Choroid plexus epithelial cell (primary cell): Measurements from ENCODE around the gene UGT2B11.
"Not testable (repeated sequence)": the region's sequence is repeated elsewhere in the genome, so short reads cannot be mapped to it uniquely, and the experiment has no call there.

Experiments used
- DNase-seq: peaks from one replicate; pipeline ENCODE4 v3.0.0-alpha.2; 2010; ENCODE audit warnings: low read depth
- H3K4me3 ChIP-seq: 2 replicates; pipeline ENCODE4 v1.5.1; 2011; ENCODE audit warnings: low read depth, mild to moderate bottlenecking, control low read depth, low read length, moderate library complexity
- CTCF ChIP-seq: conservative IDR thresholded peaks from 2 replicates; pipeline ENCODE4 v1.5.1; 2011; ENCODE audit warnings: low read depth, mild to moderate bottlenecking, control low read depth, inconsistent platforms, low read length, moderate library complexity

UGT2B11 gene

DNA sequence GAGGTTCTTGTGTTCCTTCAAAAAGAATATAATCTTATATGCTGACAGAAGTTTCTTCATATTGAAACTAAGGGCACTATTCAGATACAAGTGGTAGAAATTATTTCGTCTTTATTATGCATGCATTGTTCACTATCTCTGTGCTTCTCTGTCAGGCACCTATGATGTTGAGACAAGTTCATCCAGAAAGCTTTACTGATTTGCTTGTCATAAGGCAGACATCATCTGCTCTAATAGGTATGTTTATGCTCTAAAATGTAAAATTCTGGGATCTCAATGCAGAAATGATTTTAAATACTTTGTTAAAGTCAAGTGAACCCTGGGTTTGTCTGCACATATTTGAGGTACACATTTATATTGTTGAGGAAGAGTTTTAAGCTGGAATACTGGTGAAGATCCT is 3.6 kb downstream of the UGT2B11 start:
- TF ChIP-seq CTCF, result no peak
- no peak overlapping the region for H3K4me3 ChIP-seq
- DNase-seq, result no peak

- H3K4me3 ChIP-seq, result not testable (repeated sequence)
- DNase-seq, result peak; percentile 0
Observed at GRCh38 chr4:69198506-69198905, 16.0 kb downstream of the UGT2B11 start.

DNA sequence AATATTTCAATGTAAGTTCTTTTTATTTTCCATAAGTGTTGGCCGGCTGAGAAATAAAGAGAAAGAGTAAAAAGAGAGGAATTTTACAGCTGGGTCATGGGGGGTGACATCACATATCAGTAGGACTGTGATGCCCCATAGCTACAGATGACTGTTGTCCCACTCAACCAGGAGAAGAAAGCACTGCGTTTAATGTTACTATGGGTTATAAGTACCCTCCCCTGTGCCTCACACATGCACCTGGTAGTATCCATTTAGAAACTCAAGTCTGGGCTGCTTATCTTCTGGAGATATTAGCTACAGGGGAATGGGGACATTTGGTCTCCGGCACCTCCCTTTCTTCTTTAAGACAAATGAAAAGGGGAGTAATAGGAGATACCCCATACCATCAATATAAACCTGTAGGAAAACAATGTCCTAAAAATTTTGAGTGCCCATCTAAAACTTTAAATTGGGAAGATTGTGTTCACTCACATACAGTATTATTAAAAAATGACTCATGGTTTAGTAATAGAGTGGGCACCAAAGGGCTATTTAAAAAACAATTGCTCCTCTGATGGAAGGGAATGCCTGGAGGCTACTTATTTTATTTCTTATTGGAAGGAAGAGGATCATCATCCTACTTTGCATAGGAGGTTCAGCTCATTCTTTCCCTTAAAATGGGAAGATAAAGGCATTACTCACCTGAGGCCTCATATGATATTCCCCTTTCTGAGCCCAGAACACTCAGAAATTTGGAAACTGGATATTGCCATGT is 18.2 kb downstream of the UGT2B11 start:
- DNase-seq, result no peak
- no peak for TF ChIP-seq CTCF

GRCh38 chr4:69194166-69194565 is 20.4 kb downstream of the UGT2B11 start:
- DNase-seq, result no peak

More for the DNA sequence above, 18.2 kb downstream of the UGT2B11 start:
- no peak overlapping the region for H3K4me3 ChIP-seq

GRCh38 chr4:69191905-69192304 is 22.6 kb downstream of the UGT2B11 start:
- DNase-seq, H3K4me3 ChIP-seq: not testable (repeated sequence)

More at GRCh38 chr4:69194166-69194565, 20.4 kb downstream of the UGT2B11 start:
- H3K4me3 ChIP-seq, result no peak overlapping the region
- TF ChIP-seq CTCF, result no peak

- DNase-seq, H3K4me3 ChIP-seq: not testable (repeated sequence)
Observed at GRCh38 chr4:69190621-69191020, 23.9 kb downstream of the UGT2B11 start.

DNA sequence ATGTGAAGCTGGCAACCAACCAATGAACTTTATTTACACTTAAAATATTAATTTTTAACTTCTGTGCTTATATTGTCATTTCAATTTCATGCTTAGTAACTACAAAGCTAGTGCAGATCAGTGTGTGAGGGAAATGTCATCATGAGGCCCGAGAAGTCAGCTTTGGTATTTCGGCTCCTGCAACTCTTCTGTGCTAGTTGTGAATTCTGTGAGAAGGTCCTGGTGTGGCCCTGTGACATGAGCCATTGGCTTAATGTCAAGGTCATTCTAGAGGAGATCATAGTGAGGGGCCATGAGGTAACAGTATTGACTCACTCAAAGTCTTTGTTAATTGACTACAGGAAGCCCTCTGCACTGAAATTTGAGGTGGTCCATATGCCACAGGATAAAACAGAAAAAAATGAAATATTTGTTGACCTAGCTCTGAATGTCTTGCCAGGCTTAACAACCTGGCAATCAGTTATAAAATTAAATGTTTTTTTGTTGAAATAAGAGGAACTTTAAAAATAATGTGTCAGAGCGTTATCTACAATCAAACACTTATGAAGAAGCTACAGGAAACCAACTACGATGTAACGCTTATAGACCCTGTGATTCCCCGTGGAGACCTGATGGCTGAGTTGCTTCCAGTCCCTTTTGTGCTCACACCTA is 32.9 kb downstream of the UGT2B11 start:
- H3K4me3 ChIP-seq, DNase-seq: not testable (repeated sequence)

DNA sequence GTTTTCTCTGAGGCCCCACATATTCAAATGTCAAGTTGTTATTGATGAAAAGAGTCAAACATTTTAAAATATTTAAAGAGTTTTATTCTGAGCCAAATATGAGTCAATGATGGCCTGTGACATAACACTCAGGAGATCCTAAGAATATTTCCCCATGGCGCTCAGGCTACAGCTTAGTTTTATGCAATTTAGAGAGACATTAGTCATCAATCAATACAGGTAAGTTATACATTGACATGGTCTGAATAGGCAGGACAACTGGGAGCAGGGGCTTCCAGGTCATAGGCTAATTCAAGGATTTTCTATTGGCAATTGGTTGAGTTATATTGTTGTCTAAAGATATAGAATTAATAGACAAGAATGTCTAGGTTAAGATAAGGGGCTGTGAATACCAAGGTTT is 34.7 kb downstream of the UGT2B11 start:
- not testable (repeated sequence) for DNase-seq

GRCh38 chr4:69178751-69179205 is 35.8 kb downstream of the UGT2B11 start:
- DNase-seq, H3K4me3 ChIP-seq: not testable (repeated sequence)

More for the DNA sequence above, 34.7 kb downstream of the UGT2B11 start:
- not testable (repeated sequence) for H3K4me3 ChIP-seq

- DNase-seq, result peak; percentile 57
- H3K4me3 ChIP-seq, result not testable (repeated sequence)
- TF ChIP-seq CTCF, result peak; percentile 68
Observed at GRCh38 chr4:69170233-69171134, 44.1 kb downstream of the UGT2B11 start.

DNA sequence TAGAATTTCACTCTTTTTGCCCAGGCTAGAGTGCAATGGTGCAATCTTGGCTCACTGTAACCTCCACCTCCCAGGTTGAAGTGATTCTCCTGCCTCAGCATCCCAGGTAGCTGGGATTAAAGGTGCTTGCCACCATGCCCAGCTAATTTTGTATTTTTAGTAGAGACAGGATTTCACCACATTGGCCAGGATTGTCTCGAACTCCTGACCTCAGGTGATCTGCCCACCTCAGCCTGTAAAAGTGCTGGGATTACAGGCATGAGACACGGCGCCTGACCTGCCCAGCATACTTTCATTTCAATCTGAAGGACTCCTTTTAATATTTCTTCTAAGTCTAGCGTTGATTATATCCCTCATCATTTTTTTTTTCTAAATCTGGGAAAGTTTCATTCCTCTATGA is 45.4 kb downstream of the UGT2B11 start:
- H3K4me3 ChIP-seq, DNase-seq: not testable (repeated sequence)
